A549 (cell line): ENCODE results near the gene LMO2.

Experiments
- CEBPB ChIP-seq, 2 experiments: fragments of >200 bp in 1 of 2; sonication (Bioruptor Twin) in 1 of 2; formaldehyde crosslinking in 1 of 2; IDR thresholded peaks; 2 replicates each; pipeline ENCODE4 v1.6.1; 2012 to 2016
- JUNB ChIP-seq: fragments of >200 bp; sonication (Bioruptor Twin); formaldehyde crosslinking; IDR thresholded peaks from 2 replicates; pipeline ENCODE4 v1.6.1; 2016
- POLR2A ChIP-seq: IDR thresholded peaks from 2 replicates; pipeline ENCODE4 v1.6.1; 2012; ENCODE audit warnings: mild to moderate bottlenecking, low read length
- RARB ChIP-seq: fragments of 250-450 bp; sonication (Bioruptor Pico); IDR thresholded peaks from 2 replicates; pipeline ENCODE4 v1.8.0; 2021; ENCODE audit warnings: mild to moderate bottlenecking, moderate library complexity
- RFX5 ChIP-seq: fragments of 450-650 bp; IDR thresholded peaks from 2 replicates; pipeline ENCODE4 v1.7.1; 2014; ENCODE audit warnings: antibody characterized with exemption, mild to moderate bottlenecking, moderate library complexity
- SMC3 ChIP-seq: fragments of >200 bp; sonication (Bioruptor Twin); formaldehyde crosslinking; IDR thresholded peaks from 3 replicates; pipeline ENCODE4 v1.6.1; 2018; ENCODE audit warnings: inconsistent platforms
- TF ChIP-seq, protein P1 (sequence below): fragments of 200-600 bp; sonication (generic); IDR thresholded peaks from 2 replicates; pipeline ENCODE4 v1.6.1; 2016; ENCODE audit warnings: antibody characterized with exemption, mild to moderate bottlenecking, moderate library complexity
- TF ChIP-seq, protein P2 (sequence below): fragments of >200 bp; sonication (Bioruptor Twin); formaldehyde crosslinking; IDR thresholded peaks from 3 replicates; pipeline ENCODE4 v1.5.1; 2016

GRCh38 chr11:33923626-33924025 is 31.8 kb upstream of the LMO2 start:
- TF ChIP-seq SMC3 (no peak), RFX5 (no peak), CEBPB (IDR thresholded peaks at IDR 0.05) (no peak), RARB (CRISPR knock-in tag) (no peak), POLR2A (no peak), JUNB (no peak)
- TF ChIP-seq, protein P1, sequence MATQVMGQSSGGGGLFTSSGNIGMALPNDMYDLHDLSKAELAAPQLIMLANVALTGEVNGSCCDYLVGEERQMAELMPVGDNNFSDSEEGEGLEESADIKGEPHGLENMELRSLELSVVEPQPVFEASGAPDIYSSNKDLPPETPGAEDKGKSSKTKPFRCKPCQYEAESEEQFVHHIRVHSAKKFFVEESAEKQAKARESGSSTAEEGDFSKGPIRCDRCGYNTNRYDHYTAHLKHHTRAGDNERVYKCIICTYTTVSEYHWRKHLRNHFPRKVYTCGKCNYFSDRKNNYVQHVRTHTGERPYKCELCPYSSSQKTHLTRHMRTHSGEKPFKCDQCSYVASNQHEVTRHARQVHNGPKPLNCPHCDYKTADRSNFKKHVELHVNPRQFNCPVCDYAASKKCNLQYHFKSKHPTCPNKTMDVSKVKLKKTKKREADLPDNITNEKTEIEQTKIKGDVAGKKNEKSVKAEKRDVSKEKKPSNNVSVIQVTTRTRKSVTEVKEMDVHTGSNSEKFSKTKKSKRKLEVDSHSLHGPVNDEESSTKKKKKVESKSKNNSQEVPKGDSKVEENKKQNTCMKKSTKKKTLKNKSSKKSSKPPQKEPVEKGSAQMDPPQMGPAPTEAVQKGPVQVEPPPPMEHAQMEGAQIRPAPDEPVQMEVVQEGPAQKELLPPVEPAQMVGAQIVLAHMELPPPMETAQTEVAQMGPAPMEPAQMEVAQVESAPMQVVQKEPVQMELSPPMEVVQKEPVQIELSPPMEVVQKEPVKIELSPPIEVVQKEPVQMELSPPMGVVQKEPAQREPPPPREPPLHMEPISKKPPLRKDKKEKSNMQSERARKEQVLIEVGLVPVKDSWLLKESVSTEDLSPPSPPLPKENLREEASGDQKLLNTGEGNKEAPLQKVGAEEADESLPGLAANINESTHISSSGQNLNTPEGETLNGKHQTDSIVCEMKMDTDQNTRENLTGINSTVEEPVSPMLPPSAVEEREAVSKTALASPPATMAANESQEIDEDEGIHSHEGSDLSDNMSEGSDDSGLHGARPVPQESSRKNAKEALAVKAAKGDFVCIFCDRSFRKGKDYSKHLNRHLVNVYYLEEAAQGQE: no peak
- TF ChIP-seq, protein P2, sequence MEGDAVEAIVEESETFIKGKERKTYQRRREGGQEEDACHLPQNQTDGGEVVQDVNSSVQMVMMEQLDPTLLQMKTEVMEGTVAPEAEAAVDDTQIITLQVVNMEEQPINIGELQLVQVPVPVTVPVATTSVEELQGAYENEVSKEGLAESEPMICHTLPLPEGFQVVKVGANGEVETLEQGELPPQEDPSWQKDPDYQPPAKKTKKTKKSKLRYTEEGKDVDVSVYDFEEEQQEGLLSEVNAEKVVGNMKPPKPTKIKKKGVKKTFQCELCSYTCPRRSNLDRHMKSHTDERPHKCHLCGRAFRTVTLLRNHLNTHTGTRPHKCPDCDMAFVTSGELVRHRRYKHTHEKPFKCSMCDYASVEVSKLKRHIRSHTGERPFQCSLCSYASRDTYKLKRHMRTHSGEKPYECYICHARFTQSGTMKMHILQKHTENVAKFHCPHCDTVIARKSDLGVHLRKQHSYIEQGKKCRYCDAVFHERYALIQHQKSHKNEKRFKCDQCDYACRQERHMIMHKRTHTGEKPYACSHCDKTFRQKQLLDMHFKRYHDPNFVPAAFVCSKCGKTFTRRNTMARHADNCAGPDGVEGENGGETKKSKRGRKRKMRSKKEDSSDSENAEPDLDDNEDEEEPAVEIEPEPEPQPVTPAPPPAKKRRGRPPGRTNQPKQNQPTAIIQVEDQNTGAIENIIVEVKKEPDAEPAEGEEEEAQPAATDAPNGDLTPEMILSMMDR: no peak
